Endothelial cell of umbilical vein (primary cell): ENCODE results near the gene CORO6. TPM values are rescaled to one million over a fixed set of nuclear protein-coding genes. Genes with fewer than 3 reads are reported as not detected.

ENCODE experiments used
- BruUV-seq: library from RNA; stranded (reverse); fragments of 400-500 nt; replicated peaks from 2 replicates; lab custom pipeline; 2021; lab: Mats Ljungman, UMichigan
- CTCF ChIA-PET: fragments of 300-600, 350-600 bp; sonication (Branson Sonifier 250); formaldehyde crosslinking; loops from one replicate; lab custom pipeline; 2021; ENCODE audit warnings: antibody characterized with exemption, inconsistent platforms; lab: Charles Lee
- POLR2A ChIA-PET: fragments of 300-600, 350-600 bp; sonication (Branson Sonifier 250); formaldehyde crosslinking; loops from one replicate; lab custom pipeline; 2021; ENCODE audit warnings: antibody characterized with exemption, inconsistent platforms; lab: Charles Lee
- DNase-seq: peaks from one replicate; pipeline ENCODE4 v3.0.0-alpha.2; 2011; ENCODE audit warnings: low read depth, low spot score
- FAIRE-seq: peaks from 2 replicates; lab custom pipeline; 2011; peaks lifted over from hg19 to GRCh38; lab: Jason Lieb, UNC
- H2AFZ ChIP-seq: 2 replicates; pipeline ENCODE4 v1.6.0; 2012; ENCODE audit warnings: low read depth, low read length, control low read depth, inconsistent platforms
- H3K27ac ChIP-seq: 2 replicates; pipeline ENCODE4 v1.5.1; 2011; ENCODE audit warnings: low read depth, mild to moderate bottlenecking, control low read depth, low read length, moderate library complexity; ENCODE audit not compliant: insufficient read depth
- H3K27me3 ChIP-seq, 2 experiments: 2 replicates each; pipeline versions ENCODE4 v1.6.0 to v1.6.1; 2011; ENCODE audit warnings: low read length in 2 of 2, mixed read lengths in 1 of 2; ENCODE audit not compliant: control insufficient read depth in 2 of 2, insufficient read depth in 2 of 2
- H3K36me3 ChIP-seq, 2 experiments: 2 replicates in 1 of 2; 3 replicates in 1 of 2; pipeline ENCODE4 v1.5.1; 2011; ENCODE audit warnings: low read length in 2 of 2, mild to moderate bottlenecking in 1 of 2, moderate library complexity in 1 of 2; ENCODE audit not compliant: control insufficient read depth in 2 of 2, insufficient read depth in 2 of 2; ENCODE audit errors: extremely low read depth in 1 of 2
- H3K4me1 ChIP-seq: 3 replicates; pipeline ENCODE4 v1.5.1; 2011; ENCODE audit warnings: mild to moderate bottlenecking, low read length; ENCODE audit not compliant: control insufficient read depth, insufficient read depth; ENCODE audit errors: extremely low read depth
- H3K4me2 ChIP-seq: 2 replicates; pipeline ENCODE4 v1.6.1; 2011; ENCODE audit warnings: low read length, control low read depth, mixed read lengths; ENCODE audit not compliant: insufficient read depth
- H3K4me3 ChIP-seq, 3 experiments: fragments of 200-600 bp in 1 of 3; sonication (generic), shearing (Covaris generic) in 1 of 3; replicated peaks in 1 of 3; 2 replicates each; pipeline ENCODE4 v1.5.1; 2011 to 2016; ENCODE audit warnings: control low read depth in 3 of 3, low read length in 3 of 3, mild to moderate bottlenecking in 2 of 3, inconsistent platforms in 1 of 3, low read depth in 1 of 3, moderate library complexity in 1 of 3; ENCODE audit not compliant: insufficient read depth in 1 of 3
- H3K79me2 ChIP-seq: 2 replicates; pipeline ENCODE4 v1.6.0; 2012; ENCODE audit warnings: low read length, inconsistent platforms; ENCODE audit not compliant: control insufficient read depth, insufficient read depth
- H3K9ac ChIP-seq: replicated peaks from 2 replicates; pipeline ENCODE3; 2011; ENCODE audit warnings: low read length, control low read depth; ENCODE audit not compliant: insufficient read depth; ENCODE audit errors: extremely low read depth
- H3K9me1 ChIP-seq: replicated peaks from 3 replicates; pipeline ENCODE4 v1.6.0; 2011; ENCODE audit warnings: mild to moderate bottlenecking, low read length; ENCODE audit not compliant: control insufficient read depth, insufficient read depth; ENCODE audit errors: extremely low read depth
- H3K9me3 ChIP-seq: replicated peaks from 2 replicates; pipeline ENCODE4 v1.5.1; 2012; ENCODE audit warnings: low read length, inconsistent platforms; ENCODE audit not compliant: control insufficient read depth, insufficient read depth
- H4K20me1 ChIP-seq: replicated peaks from 2 replicates; pipeline ENCODE3; 2011; ENCODE audit warnings: mild to moderate bottlenecking, low read length; ENCODE audit not compliant: control insufficient read depth, insufficient read depth; ENCODE audit errors: extremely low read depth
- EZH2 ChIP-seq: IDR thresholded peaks from 2 replicates; pipeline ENCODE4 v1.6.1; 2012; ENCODE audit warnings: borderline replicate concordance, low read depth, mild to moderate bottlenecking, moderate library complexity, low read length, inconsistent platforms; ENCODE audit not compliant: severe bottlenecking
- FOS ChIP-seq: IDR thresholded peaks from 2 replicates; pipeline ENCODE4 v1.6.1; 2011; ENCODE audit warnings: mild to moderate bottlenecking, low read length, moderate library complexity, borderline replicate concordance; ENCODE audit not compliant: insufficient read depth
- GATA2 ChIP-seq: IDR thresholded peaks from 2 replicates; pipeline ENCODE4 v1.7.0; 2011; ENCODE audit warnings: low read depth, mild to moderate bottlenecking, moderate library complexity, mixed read lengths, low read length; ENCODE audit not compliant: insufficient read length, insufficient read depth
- JUN ChIP-seq: IDR thresholded peaks from 2 replicates; pipeline ENCODE4 v1.6.1; 2011; ENCODE audit warnings: borderline replicate concordance, low read depth; ENCODE audit not compliant: insufficient read length, insufficient read depth
- POLR2A ChIP-seq: IDR thresholded peaks from 2 replicates; pipeline ENCODE4 v1.6.1; 2012; ENCODE audit warnings: low read depth, mild to moderate bottlenecking, control low read depth, low read length
- POLR2AphosphoS5 ChIP-seq: IDR thresholded peaks from 2 replicates; pipeline ENCODE4 v1.6.1; 2012; ENCODE audit warnings: low read depth, mild to moderate bottlenecking, control low read depth, low read length, moderate library complexity; ENCODE audit not compliant: insufficient read depth
- dilution Hi-C: fragments of 300-500 bp; cut with MboI; formaldehyde crosslinking; loops from one replicate; pipeline ENCODE4 v1.15.0; 2019; ENCODE audit warnings: low sequenced_read_pairs; ENCODE audit not compliant: extremely low pct_ligation_motif_present
- intact Hi-C: fragments of 100-400 bp; cut with micrococcal nuclease; formaldehyde crosslinking; loops from one replicate; pipeline ENCODE4 v1.10.0; 2022
- polyA plus RNA-seq, 4 experiments: library from polyadenylated mRNA; depleted of rRNA in 3 of 4; stranded (reverse) in 3 of 4; unstranded in 1 of 4; fragments of >200 nt; gene quantifications; 2 replicates each; pipeline versions ENCODE4 v1.2.1 to v1.2.3, GENCODE V29; 2011 to 2012; ENCODE audit warnings: missing spikeins in 1 of 4
- total RNA-seq: library from RNA; stranded (reverse); gene quantifications from 2 replicates; pipeline ENCODE4 v1.2.3, GENCODE V29; 2021
- TF ChIP-seq, protein P1 (sequence below): IDR thresholded peaks from 2 replicates; pipeline ENCODE4 v1.6.1; 2011; ENCODE audit not compliant: insufficient read depth, insufficient read length
- TF ChIP-seq, protein P2 (sequence below), 2 donors: IDR thresholded peaks; 1 replicate in 1 of 2; 2 replicates in 1 of 2; pipeline ENCODE4 v1.5.1; 2011; ENCODE audit warnings: low read length in 2 of 2, mild to moderate bottlenecking in 2 of 2, moderate library complexity in 2 of 2, control low read depth in 1 of 2, inconsistent platforms in 1 of 2, low read depth in 1 of 2; ENCODE audit not compliant: insufficient read depth in 1 of 2; ENCODE audit errors: extremely low read depth in 1 of 2

The CORO6 gene
- total and polyA plus RNA-seq, 2 donors (not counting 3 experiments of a cell fraction or from before 2014, with no cell fraction given), result 10.7 to 14.7 TPM

DNA sequence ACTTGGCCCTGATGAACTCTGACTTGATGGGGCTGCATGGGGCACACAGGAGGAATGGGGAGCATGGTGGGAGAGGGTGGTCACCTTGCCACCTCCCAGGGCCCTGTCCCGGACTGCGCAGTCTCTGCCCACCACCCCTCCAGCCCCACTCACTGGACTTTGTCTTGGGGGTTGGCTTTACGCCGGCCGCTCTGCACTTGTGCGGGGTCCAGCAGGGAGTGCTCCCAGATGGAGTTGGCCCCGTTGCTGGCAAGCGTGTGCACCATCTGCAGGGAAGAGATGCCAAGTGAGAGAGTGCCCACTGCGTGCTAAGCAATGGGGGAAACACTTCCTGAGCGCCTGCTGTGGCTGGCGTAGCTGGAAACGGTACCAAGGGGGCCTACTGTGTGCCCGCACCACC, 39.9 kb downstream of the CORO6 start:
- dilution Hi-C loops, result no loop called here
- Histone ChIP-seq H3K79me2 (peaks cover 63% of the 10 kb centered on the region), H3K9me3 (no peaks in the 10 kb centered on the region), H3K27me3 (no peaks in the 10 kb centered on the region), H3K9ac (no peak overlapping the region), H3K4me2 (no peak overlapping the region), H3K27ac (no peak overlapping the region), H3K9me1 (no peaks in the 10 kb centered on the region), H3K4me3 (no peak overlapping the region), H3K4me1 (peaks cover 41% of the 10 kb centered on the region), H4K20me1 (no peaks in the 10 kb centered on the region), H3K36me3 (peaks cover 18 to 32% of the 10 kb centered on the region in 2 experiments), H2AFZ (no peak overlapping the region)
- DNase-seq (no peak), FAIRE-seq (no peak)
- no TSS peak for BruUV-seq
- ChIA-PET POLR2A (no interaction called here), CTCF (interaction anchor here (4.3 to 9.4 kb wide), 2 partner anchors 10 to 33 kb away, joined by 113 to 152 read pairs; partner anchors contain the start of gene ANKRD13B)
- intact Hi-C loops, result no loop called here
- TF ChIP-seq GATA2 (no peak), EZH2 (no peak), POLR2AphosphoS5 (no peak), FOS (no peak), JUN (no peak), POLR2A (no peak)

DNA sequence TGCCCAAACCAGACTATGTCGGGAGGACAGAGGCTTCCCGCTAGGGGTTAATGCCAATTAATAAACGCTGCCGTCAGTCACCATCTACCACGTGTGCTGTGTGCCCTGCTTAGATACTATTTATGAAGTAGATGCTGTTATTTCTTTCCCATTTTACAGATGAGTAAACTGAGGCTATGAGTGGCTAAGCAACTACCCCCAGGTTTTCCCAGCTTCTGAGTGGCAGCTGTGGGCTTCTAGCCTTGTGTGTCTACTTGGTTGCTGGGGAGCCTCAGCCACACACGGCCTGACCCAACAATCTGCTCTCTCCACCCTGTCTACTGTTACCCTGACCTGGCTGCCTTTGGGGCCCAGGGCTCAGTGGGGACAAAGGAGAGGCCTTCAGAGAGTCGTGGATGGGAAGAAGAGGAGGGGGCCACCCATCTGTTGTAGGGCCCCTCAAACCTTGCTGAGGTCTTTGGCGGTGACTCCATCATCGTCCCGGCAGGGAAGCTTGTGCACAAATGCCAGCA, 40.4 kb downstream of the CORO6 start:
- no peak for FAIRE-seq

More for the DNA sequence above, 40.4 kb downstream of the CORO6 start:
- no peaks in the 10 kb centered on the region for H3K9me3 ChIP-seq
- no peak overlapping the region for H2AFZ ChIP-seq
- H3K4me1 ChIP-seq, result peaks cover 36% of the 10 kb centered on the region
- H3K9me1 ChIP-seq, result no peaks in the 10 kb centered on the region
- H3K4me3 ChIP-seq, result no peak overlapping the region
- H3K4me2 ChIP-seq, result no peak overlapping the region
- H3K9ac ChIP-seq, result no peak overlapping the region
- no peaks in the 10 kb centered on the region for H3K27me3 ChIP-seq
- intact Hi-C loops, result no loop called here
- TF ChIP-seq JUN (no peak), POLR2AphosphoS5 (no peak), POLR2A (no peak), EZH2 (no peak), FOS (no peak), GATA2 (no peak)
- TF ChIP-seq, protein P1, sequence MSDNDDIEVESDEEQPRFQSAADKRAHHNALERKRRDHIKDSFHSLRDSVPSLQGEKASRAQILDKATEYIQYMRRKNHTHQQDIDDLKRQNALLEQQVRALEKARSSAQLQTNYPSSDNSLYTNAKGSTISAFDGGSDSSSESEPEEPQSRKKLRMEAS, result no peak
- TF ChIP-seq, protein P2, sequence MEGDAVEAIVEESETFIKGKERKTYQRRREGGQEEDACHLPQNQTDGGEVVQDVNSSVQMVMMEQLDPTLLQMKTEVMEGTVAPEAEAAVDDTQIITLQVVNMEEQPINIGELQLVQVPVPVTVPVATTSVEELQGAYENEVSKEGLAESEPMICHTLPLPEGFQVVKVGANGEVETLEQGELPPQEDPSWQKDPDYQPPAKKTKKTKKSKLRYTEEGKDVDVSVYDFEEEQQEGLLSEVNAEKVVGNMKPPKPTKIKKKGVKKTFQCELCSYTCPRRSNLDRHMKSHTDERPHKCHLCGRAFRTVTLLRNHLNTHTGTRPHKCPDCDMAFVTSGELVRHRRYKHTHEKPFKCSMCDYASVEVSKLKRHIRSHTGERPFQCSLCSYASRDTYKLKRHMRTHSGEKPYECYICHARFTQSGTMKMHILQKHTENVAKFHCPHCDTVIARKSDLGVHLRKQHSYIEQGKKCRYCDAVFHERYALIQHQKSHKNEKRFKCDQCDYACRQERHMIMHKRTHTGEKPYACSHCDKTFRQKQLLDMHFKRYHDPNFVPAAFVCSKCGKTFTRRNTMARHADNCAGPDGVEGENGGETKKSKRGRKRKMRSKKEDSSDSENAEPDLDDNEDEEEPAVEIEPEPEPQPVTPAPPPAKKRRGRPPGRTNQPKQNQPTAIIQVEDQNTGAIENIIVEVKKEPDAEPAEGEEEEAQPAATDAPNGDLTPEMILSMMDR (IDR thresholded peaks at IDR 0.05; ENCODE audit: extremely low read depth in 1 of 2, insufficient read depth in 1 of 2, low read depth in 1 of 2, low read length in 2 of 2), result no peak
- dilution Hi-C loops, result no loop called here
- peaks cover 18 to 36% of the 10 kb centered on the region in 2 experiments for H3K36me3 ChIP-seq
- no TSS peak for BruUV-seq
- H3K79me2 ChIP-seq, result peaks cover 59% of the 10 kb centered on the region
- no peaks in the 10 kb centered on the region for H4K20me1 ChIP-seq
- ChIA-PET CTCF (interaction anchor here (0.8 to 9.4 kb wide), 5 partner anchors 10 to 511 kb away, joined by 3 to 152 read pairs (median 15); partner anchors contain the start of genes ABHD15 and ANKRD13B), POLR2A (no interaction called here)
- DNase-seq, result no peak
- no peak overlapping the region for H3K27ac ChIP-seq
